Naive B cell (primary cell): ENCODE results near the gene CGNL1. TPM values are rescaled to one million over a fixed set of nuclear protein-coding genes. Genes with fewer than 3 reads are reported as not detected.

Experiments
- ATAC-seq, 2 donors: fragments of 150-1000 bp; cut with Tn5 transposase; 2 replicates each; pipeline ENCODE4 v1.10.0; 2021; ENCODE audit warnings: low read depth in 2 of 2, mild to moderate bottlenecking in 2 of 2, moderate library complexity in 2 of 2
- DNase-seq: peaks from one replicate; pipeline ENCODE4 v3.0.0; 2022
- H3K27ac Mint-ChIP-seq, 6 donors: one replicate each; pipeline ENCODE4 v1.8.0; 2020 to 2022; ENCODE audit warnings: mild to moderate bottlenecking in 6 of 6, mixed read lengths in 6 of 6, moderate library complexity in 5 of 6, inconsistent platforms in 2 of 6
- H3K27me3 Mint-ChIP-seq, 3 donors: one replicate each; pipeline ENCODE4 v1.8.0; 2021 to 2022; ENCODE audit warnings: mixed read lengths in 3 of 3, mild to moderate bottlenecking in 1 of 3
- H3K36me3 Mint-ChIP-seq, 2 donors: one replicate each; pipeline ENCODE4 v1.8.0; 2020 to 2022; ENCODE audit warnings: mixed read lengths in 2 of 2, inconsistent platforms in 1 of 2, mild to moderate bottlenecking in 1 of 2
- H3K4me1 Mint-ChIP-seq, 3 donors: one replicate each; pipeline ENCODE4 v1.8.0; 2020 to 2022; ENCODE audit warnings: mixed read lengths in 3 of 3, inconsistent platforms in 1 of 3, mild to moderate bottlenecking in 1 of 3, moderate library complexity in 1 of 3
- H3K4me3 Mint-ChIP-seq, 8 donors: one replicate each; pipeline ENCODE4 v1.8.0; 2020 to 2022; ENCODE audit warnings: mild to moderate bottlenecking in 8 of 8, mixed read lengths in 8 of 8, moderate library complexity in 8 of 8, inconsistent platforms in 2 of 8
- H3K9me3 Mint-ChIP-seq, 7 donors: one replicate each; pipeline ENCODE4 v1.8.0; 2020 to 2022; ENCODE audit warnings: mixed read lengths in 7 of 7, mild to moderate bottlenecking in 5 of 7, inconsistent platforms in 2 of 7, moderate library complexity in 1 of 7
- polyA plus RNA-seq, 6 donors: library from polyadenylated mRNA; unstranded; fragments of 300-500 nt; fragmentation: Illumina TruSeq; gene quantifications; one replicate each; pipeline ENCODE4 v1.2.3, GENCODE V29; 2021; ENCODE audit warnings: low read depth in 6 of 6

Gene CGNL1
- polyA plus RNA-seq, 6 donors from 2014 or later: 0.09 TPM; not detected in 4

GRCh38 chr15:57382969-57383368 lies 6.7 kb downstream of the CGNL1 start:
- Mint-ChIP-seq H3K4me1 (no peaks in the 10 kb centered on the region), H3K27ac (no peak overlapping the region), H3K36me3 (no peaks in the 10 kb centered on the region), H3K4me3 (no peak overlapping the region), H3K27me3 (peaks cover 25 to 32% (median 29%) of the 10 kb centered on the region in 3 donors), H3K9me3 (no peaks in the 10 kb centered on the region)
- ATAC-seq (no peak), DNase-seq (no peak)

- H3K9me3 Mint-ChIP-seq: no peaks in the 10 kb centered on the region
- ATAC-seq (no peak), DNase-seq (no peak)
- no peak overlapping the region for H3K4me3 Mint-ChIP-seq
- no peaks in the 10 kb centered on the region for H3K4me1 Mint-ChIP-seq
- peaks cover 17 to 24% (median 21%) of the 10 kb centered on the region in 3 donors for H3K27me3 Mint-ChIP-seq
- H3K36me3 Mint-ChIP-seq: no peaks in the 10 kb centered on the region
- no peak overlapping the region for H3K27ac Mint-ChIP-seq
These were observed 7.7 kb downstream of the CGNL1 start for GRCh38 chr15:57384024-57384423.

- no peaks in the 10 kb centered on the region for H3K9me3 Mint-ChIP-seq
- H3K27me3 Mint-ChIP-seq: peaks cover 9 to 18% (median 16%) of the 10 kb centered on the region in 3 donors
- DNase-seq: no peak
- H3K4me1 Mint-ChIP-seq: no peaks in the 10 kb centered on the region
- no peak overlapping the region for H3K4me3 Mint-ChIP-seq
- no peaks in the 10 kb centered on the region for H3K36me3 Mint-ChIP-seq
- no peak overlapping the region for H3K27ac Mint-ChIP-seq
- ATAC-seq: no peak
These were observed 8.5 kb downstream of the CGNL1 start for GRCh38 chr15:57384816-57385215.

GRCh38 chr15:57385923-57386390 lies 9.7 kb downstream of the CGNL1 start:
- DNase-seq (no peak), ATAC-seq (no peak)
- peaks cover 0 to 11% (median 5%) of the 10 kb centered on the region in 3 donors for H3K27me3 Mint-ChIP-seq
- H3K27ac Mint-ChIP-seq: no peak overlapping the region
- H3K9me3 Mint-ChIP-seq: peaks cover 0 to 5% (median 0%) of the 10 kb centered on the region in 7 donors
- H3K4me3 Mint-ChIP-seq: no peak overlapping the region
- H3K4me1 Mint-ChIP-seq: no peaks in the 10 kb centered on the region
- no peaks in the 10 kb centered on the region for H3K36me3 Mint-ChIP-seq

- no peak for DNase-seq
- H3K27me3 Mint-ChIP-seq: peaks cover 0 to 5% (median 0%) of the 10 kb centered on the region in 3 donors
- H3K36me3 Mint-ChIP-seq: no peaks in the 10 kb centered on the region
- H3K27ac Mint-ChIP-seq: no peak overlapping the region
- no peak overlapping the region for H3K4me3 Mint-ChIP-seq
- peaks cover 0 to 9% (median 0%) of the 10 kb centered on the region in 7 donors for H3K9me3 Mint-ChIP-seq
- no peaks in the 10 kb centered on the region for H3K4me1 Mint-ChIP-seq
- ATAC-seq: no peak
These were observed 10.7 kb downstream of the CGNL1 start for GRCh38 chr15:57386976-57387375.

- no peaks in the 10 kb centered on the region for H3K36me3 Mint-ChIP-seq
- H3K4me1 Mint-ChIP-seq: no peaks in the 10 kb centered on the region
These were observed 11.3 kb downstream of the CGNL1 start for GRCh38 chr15:57387564-57388076.

GRCh38 chr15:57388464-57388863 lies 12.2 kb downstream of the CGNL1 start:
- Mint-ChIP-seq H3K4me3 (no peak overlapping the region), H3K9me3 (peaks cover 0 to 9% (median 0%) of the 10 kb centered on the region in 7 donors), H3K36me3 (no peaks in the 10 kb centered on the region), H3K4me1 (no peaks in the 10 kb centered on the region), H3K27ac (no peak overlapping the region), H3K27me3 (peaks cover 0 to 3% (median 0%) of the 10 kb centered on the region in 3 donors)
- DNase-seq (no peak), ATAC-seq (no peak)

More at GRCh38 chr15:57387564-57388076, 11.3 kb downstream of the CGNL1 start:
- DNase-seq (no peak), ATAC-seq (no peak)
- H3K27ac Mint-ChIP-seq: no peak overlapping the region
- peaks cover 0 to 3% (median 0%) of the 10 kb centered on the region in 3 donors for H3K27me3 Mint-ChIP-seq
- peaks cover 0 to 9% (median 0%) of the 10 kb centered on the region in 7 donors for H3K9me3 Mint-ChIP-seq
- H3K4me3 Mint-ChIP-seq: no peak overlapping the region

GRCh38 chr15:57389991-57390390 lies 13.7 kb downstream of the CGNL1 start:
- no peaks in the 10 kb centered on the region for H3K4me1 Mint-ChIP-seq
- no peak for DNase-seq
- H3K9me3 Mint-ChIP-seq: peaks cover 0 to 9% (median 0%) of the 10 kb centered on the region in 7 donors
- ATAC-seq: no peak
- H3K4me3 Mint-ChIP-seq: no peak overlapping the region
- H3K27ac Mint-ChIP-seq: peak overlapping the region in 1 of 6 donors; percentile 65
- no peaks in the 10 kb centered on the region for H3K36me3 Mint-ChIP-seq
- H3K27me3 Mint-ChIP-seq: peaks cover 0 to 3% (median 0%) of the 10 kb centered on the region in 3 donors

GRCh38 chr15:57390583-57390982 lies 14.3 kb downstream of the CGNL1 start:
- DNase-seq (no peak), ATAC-seq (no peak)
- H3K27me3 Mint-ChIP-seq: peaks cover 0 to 3% (median 0%) of the 10 kb centered on the region in 3 donors
- no peaks in the 10 kb centered on the region for H3K36me3 Mint-ChIP-seq
- H3K4me3 Mint-ChIP-seq: no peak overlapping the region
- peak overlapping the region in 1 of 6 donors; percentile 5 for H3K27ac Mint-ChIP-seq
- H3K4me1 Mint-ChIP-seq: no peaks in the 10 kb centered on the region
- H3K9me3 Mint-ChIP-seq: peaks cover 0 to 9% (median 0%) of the 10 kb centered on the region in 7 donors

GRCh38 chr15:57391537-57391936 lies 15.2 kb downstream of the CGNL1 start:
- ATAC-seq: no peak
- peak overlapping the region in 1 of 6 donors; percentile 46 for H3K27ac Mint-ChIP-seq
- peaks cover 0 to under 1% of the 10 kb centered on the region in 2 donors for H3K36me3 Mint-ChIP-seq
- H3K4me3 Mint-ChIP-seq: no peak overlapping the region
- H3K4me1 Mint-ChIP-seq: no peaks in the 10 kb centered on the region
- peaks cover 0 to 9% (median 0%) of the 10 kb centered on the region in 7 donors for H3K9me3 Mint-ChIP-seq
- no peak for DNase-seq
- H3K27me3 Mint-ChIP-seq: peaks cover 0 to 3% (median under 1%) of the 10 kb centered on the region in 3 donors

- Mint-ChIP-seq H3K36me3 (peaks cover 0 to 6% of the 10 kb centered on the region in 2 donors), H3K27ac (no peak overlapping the region), H3K4me1 (no peaks in the 10 kb centered on the region), H3K27me3 (peaks cover 0 to 7% (median 0%) of the 10 kb centered on the region in 3 donors), H3K4me3 (no peak overlapping the region), H3K9me3 (peaks cover 0 to 9% (median 0%) of the 10 kb centered on the region in 7 donors)
- DNase-seq (no peak), ATAC-seq (no peak)
These were observed 16.8 kb downstream of the CGNL1 start for GRCh38 chr15:57393061-57393460.

- H3K4me3 Mint-ChIP-seq: no peak overlapping the region
These were observed 19.0 kb downstream of the CGNL1 start for GRCh38 chr15:57395292-57395691.

GRCh38 chr15:57398336-57398735 lies 22.0 kb downstream of the CGNL1 start:
- Mint-ChIP-seq H3K36me3 (peaks cover 0 to 6% of the 10 kb centered on the region in 2 donors), H3K4me1 (no peaks in the 10 kb centered on the region), H3K9me3 (peaks cover 0 to 8% (median 0%) of the 10 kb centered on the region in 7 donors), H3K4me3 (no peak overlapping the region), H3K27ac (no peak overlapping the region), H3K27me3 (peaks cover 0 to 7% (median 5%) of the 10 kb centered on the region in 3 donors)
- DNase-seq: no peak
- ATAC-seq: no peak

More at GRCh38 chr15:57395292-57395691, 19.0 kb downstream of the CGNL1 start:
- Mint-ChIP-seq H3K4me1 (no peaks in the 10 kb centered on the region), H3K27ac (no peak overlapping the region), H3K9me3 (peaks cover 0 to 9% (median 0%) of the 10 kb centered on the region in 7 donors), H3K27me3 (peaks cover 0 to 7% (median 3%) of the 10 kb centered on the region in 3 donors), H3K36me3 (peaks cover 0 to 6% of the 10 kb centered on the region in 2 donors)
- no peak for ATAC-seq
- DNase-seq: no peak

GRCh38 chr15:57401546-57401945 lies 25.2 kb downstream of the CGNL1 start:
- no peak for DNase-seq
- Mint-ChIP-seq H3K36me3 (peaks cover 0 to 6% of the 10 kb centered on the region in 2 donors), H3K27ac (no peak overlapping the region), H3K9me3 (peaks cover 0 to 8% (median 0%) of the 10 kb centered on the region in 7 donors), H3K4me3 (no peak overlapping the region), H3K27me3 (peaks cover 0 to 15% (median 5%) of the 10 kb centered on the region in 3 donors), H3K4me1 (no peaks in the 10 kb centered on the region)
- ATAC-seq: no peak
